ENCODE measurements around the gene BICD1.

DNA sequence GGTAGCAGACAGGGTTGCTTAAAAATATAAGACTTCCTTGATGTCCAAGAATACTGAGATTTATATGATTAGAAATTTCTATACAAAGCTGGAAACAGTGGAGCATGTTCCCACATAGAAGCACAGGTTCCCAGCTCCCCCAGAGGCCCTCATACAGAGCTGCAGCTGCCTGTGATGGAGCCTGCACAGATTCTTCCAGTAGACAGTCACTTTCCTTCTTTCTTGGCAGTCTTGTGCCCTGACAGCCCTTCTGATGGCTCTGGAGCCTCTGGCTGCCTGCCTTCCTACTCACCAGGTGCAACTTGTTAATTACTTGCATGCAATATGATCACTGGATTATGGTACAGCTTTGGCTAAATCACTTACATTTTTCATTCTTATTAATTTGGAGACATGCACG, 44.4 kb downstream of the BICD1 start:
- TF ChIP-seq, protein P1, sequence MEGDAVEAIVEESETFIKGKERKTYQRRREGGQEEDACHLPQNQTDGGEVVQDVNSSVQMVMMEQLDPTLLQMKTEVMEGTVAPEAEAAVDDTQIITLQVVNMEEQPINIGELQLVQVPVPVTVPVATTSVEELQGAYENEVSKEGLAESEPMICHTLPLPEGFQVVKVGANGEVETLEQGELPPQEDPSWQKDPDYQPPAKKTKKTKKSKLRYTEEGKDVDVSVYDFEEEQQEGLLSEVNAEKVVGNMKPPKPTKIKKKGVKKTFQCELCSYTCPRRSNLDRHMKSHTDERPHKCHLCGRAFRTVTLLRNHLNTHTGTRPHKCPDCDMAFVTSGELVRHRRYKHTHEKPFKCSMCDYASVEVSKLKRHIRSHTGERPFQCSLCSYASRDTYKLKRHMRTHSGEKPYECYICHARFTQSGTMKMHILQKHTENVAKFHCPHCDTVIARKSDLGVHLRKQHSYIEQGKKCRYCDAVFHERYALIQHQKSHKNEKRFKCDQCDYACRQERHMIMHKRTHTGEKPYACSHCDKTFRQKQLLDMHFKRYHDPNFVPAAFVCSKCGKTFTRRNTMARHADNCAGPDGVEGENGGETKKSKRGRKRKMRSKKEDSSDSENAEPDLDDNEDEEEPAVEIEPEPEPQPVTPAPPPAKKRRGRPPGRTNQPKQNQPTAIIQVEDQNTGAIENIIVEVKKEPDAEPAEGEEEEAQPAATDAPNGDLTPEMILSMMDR (IDR thresholded peaks at IDR 0.05): no peak
- TF ChIP-seq HDAC2 (IDR thresholded peaks at IDR 0.05) (no peak), NFE2L2 (conservative IDR thresholded peaks at IDR 0.05; ENCODE audit: low read length) (no peak), CHD2 (IDR thresholded peaks at IDR 0.05; ENCODE audit: low read length, partially characterized antibody) (no peak), EP300 (IDR thresholded peaks at IDR 0.05) (no peak), POLR2A (IDR thresholded peaks at IDR 0.05; ENCODE audit: low read length) (no peak), MAFK (IDR thresholded peaks at IDR 0.05; ENCODE audit: partially characterized antibody) (no peak), RCOR1 (IDR thresholded peaks at IDR 0.05; ENCODE audit: low read depth, low read length) (no peak)
- TF ChIP-seq, protein P2, sequence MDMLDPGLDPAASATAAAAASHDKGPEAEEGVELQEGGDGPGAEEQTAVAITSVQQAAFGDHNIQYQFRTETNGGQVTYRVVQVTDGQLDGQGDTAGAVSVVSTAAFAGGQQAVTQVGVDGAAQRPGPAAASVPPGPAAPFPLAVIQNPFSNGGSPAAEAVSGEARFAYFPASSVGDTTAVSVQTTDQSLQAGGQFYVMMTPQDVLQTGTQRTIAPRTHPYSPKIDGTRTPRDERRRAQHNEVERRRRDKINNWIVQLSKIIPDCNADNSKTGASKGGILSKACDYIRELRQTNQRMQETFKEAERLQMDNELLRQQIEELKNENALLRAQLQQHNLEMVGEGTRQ (IDR thresholded peaks at IDR 0.05): no peak
